ENCODE results near the gene CCDC7. TPM values are rescaled to one million over a fixed set of nuclear protein-coding genes. Genes with fewer than 3 reads are reported as not detected.
"Not testable (repeated sequence)": the region's sequence is repeated elsewhere in the genome, so short reads cannot be mapped to it uniquely, and the experiment has no call there.

Gene CCDC7
- polyA plus RNA-seq, 3 donors = 3.8 to 6.7 (median 6.2) TPM

- no peak for DNase-seq
These were observed 247.6 kb downstream of the CCDC7 start for GRCh38 chr10:32693441-32693979.

- not testable (repeated sequence) for DNase-seq
These were observed 253.7 kb downstream of the CCDC7 start for GRCh38 chr10:32699683-32700082.

- DNase-seq = no peak
These were observed 267.6 kb downstream of the CCDC7 start for GRCh38 chr10:32713560-32713959.

GRCh38 chr10:32731527-32731926 is 285.6 kb downstream of the CCDC7 start:
- no peak for DNase-seq

- no peak for DNase-seq
These were observed 293.0 kb downstream of the CCDC7 start for GRCh38 chr10:32738958-32739357.

GRCh38 chr10:32744321-32744720 is 298.4 kb downstream of the CCDC7 start:
- no peak for DNase-seq

GRCh38 chr10:32746869-32747268 is 300.9 kb downstream of the CCDC7 start:
- no peak for DNase-seq

- DNase-seq = no peak
These were observed 305.6 kb downstream of the CCDC7 start for GRCh38 chr10:32751582-32751981.

GRCh38 chr10:32754900-32755299 is 309.0 kb downstream of the CCDC7 start:
- not testable (repeated sequence) for DNase-seq

GRCh38 chr10:32771217-32771616 is 325.3 kb downstream of the CCDC7 start:
- DNase-seq = no peak

- DNase-seq = no peak
These were observed 327.2 kb downstream of the CCDC7 start for GRCh38 chr10:32773105-32773504.

- DNase-seq = no peak
These were observed 341.0 kb downstream of the CCDC7 start for GRCh38 chr10:32786968-32787367.

- DNase-seq = no peak
These were observed 341.8 kb downstream of the CCDC7 start for GRCh38 chr10:32787690-32788284.

GRCh38 chr10:32788359-32788758 is 342.4 kb downstream of the CCDC7 start:
- no peak for DNase-seq

- DNase-seq = no peak
These were observed 344.5 kb downstream of the CCDC7 start for GRCh38 chr10:32790483-32790882.

- DNase-seq = no peak
These were observed 347.1 kb downstream of the CCDC7 start for GRCh38 chr10:32793033-32793432.

- DNase-seq = peak; percentile 10
These were observed 349.8 kb downstream of the CCDC7 start for GRCh38 chr10:32795598-32796183.

- not testable (repeated sequence) for DNase-seq
These were observed 351.5 kb downstream of the CCDC7 start for GRCh38 chr10:32797393-32797792.

- no peak for DNase-seq
These were observed 401.0 kb downstream of the CCDC7 start for GRCh38 chr10:32846974-32847373.

- DNase-seq = no peak
These were observed 405.4 kb downstream of the CCDC7 start for GRCh38 chr10:32851301-32851700.

- no peak for DNase-seq
These were observed 408.5 kb downstream of the CCDC7 start for GRCh38 chr10:32854435-32854834.

- DNase-seq = no peak
These were observed 419.2 kb downstream of the CCDC7 start for GRCh38 chr10:32865170-32865569.

- no peak for DNase-seq
These were observed 432.0 kb downstream of the CCDC7 start for GRCh38 chr10:32877915-32878314.

- DNase-seq = no peak
These were observed 432.7 kb downstream of the CCDC7 start for GRCh38 chr10:32878646-32879045.

Data from renal pelvis (tissue), 4 donors.